Measurements from ENCODE around the gene WTAP. TPM values are rescaled to one million over a fixed set of nuclear protein-coding genes. Genes with fewer than 3 reads are reported as not detected.
"Not testable (repeated sequence)": the region's sequence is repeated elsewhere in the genome, so short reads cannot be mapped to it uniquely, and the experiment has no call there.

Gene WTAP
- total RNA-seq, 1 donor from 2014 or later, result 126 TPM

- TF ChIP-seq CTCF (conservative IDR thresholded peaks at IDR 0.05), result peak; percentile 72
- Mint-ChIP-seq H3K36me3 (ENCODE audit: low read depth) (peaks cover 9% of the 10 kb centered on the region), H3K27me3 (ENCODE audit: low read depth) (no peaks in the 10 kb centered on the region), H3K9me3 (no peaks in the 10 kb centered on the region), H3K4me3 (no peak overlapping the region), H3K4me1 (peaks cover under 1% of the 10 kb centered on the region), H3K27ac (ENCODE audit: unreplicated experiment) (no peak overlapping the region)
- DNase-seq (ENCODE audit: low read depth, low spot score), result no peak
These were observed 6.6 kb upstream of the WTAP start for GRCh38 chr6:159720708-159721107.

GRCh38 chr6:159721981-159722380 is 5.3 kb upstream of the WTAP start:
- peaks cover 11% of the 10 kb centered on the region for H3K4me1 Mint-ChIP-seq
- H3K27ac Mint-ChIP-seq (ENCODE audit: unreplicated experiment); H3K27me3 Mint-ChIP-seq (ENCODE audit: low read depth); H3K4me3 Mint-ChIP-seq; H3K36me3 Mint-ChIP-seq (ENCODE audit: low read depth); H3K9me3 Mint-ChIP-seq; DNase-seq (ENCODE audit: low read depth, low spot score): not testable (repeated sequence)

GRCh38 chr6:159722655-159723054 is 4.7 kb upstream of the WTAP start:
- H3K4me1 Mint-ChIP-seq, result peaks cover 11% of the 10 kb centered on the region
- H3K36me3 Mint-ChIP-seq (ENCODE audit: low read depth), result peaks cover 9% of the 10 kb centered on the region
- H3K27ac Mint-ChIP-seq (ENCODE audit: unreplicated experiment), result no peak overlapping the region
- TF ChIP-seq CTCF (conservative IDR thresholded peaks at IDR 0.05), result no peak
- no peak for DNase-seq (ENCODE audit: low read depth, low spot score)
- no peaks in the 10 kb centered on the region for H3K9me3 Mint-ChIP-seq
- H3K27me3 Mint-ChIP-seq (ENCODE audit: low read depth), result no peaks in the 10 kb centered on the region
- no peak overlapping the region for H3K4me3 Mint-ChIP-seq

- no peak for TF ChIP-seq CTCF (conservative IDR thresholded peaks at IDR 0.05)
- H3K9me3 Mint-ChIP-seq, result no peaks in the 10 kb centered on the region
- no peaks in the 10 kb centered on the region for H3K27me3 Mint-ChIP-seq (ENCODE audit: low read depth)
- H3K4me1 Mint-ChIP-seq, result peaks cover 14% of the 10 kb centered on the region
- H3K36me3 Mint-ChIP-seq (ENCODE audit: low read depth), result peaks cover 9% of the 10 kb centered on the region
- DNase-seq (ENCODE audit: low read depth, low spot score), result no peak
- no peak overlapping the region for H3K27ac Mint-ChIP-seq (ENCODE audit: unreplicated experiment)
- peak overlapping the region; percentile 13 for H3K4me3 Mint-ChIP-seq
These were observed 4.0 kb upstream of the WTAP start for GRCh38 chr6:159723259-159723658.

GRCh38 chr6:159724778-159725177 is 2.5 kb upstream of the WTAP start:
- peak overlapping the region; percentile 78 for H3K4me3 Mint-ChIP-seq
- H3K4me1 Mint-ChIP-seq, result peaks cover 29% of the 10 kb centered on the region
- no peak for DNase-seq (ENCODE audit: low read depth, low spot score)
- no peaks in the 10 kb centered on the region for H3K9me3 Mint-ChIP-seq
- TF ChIP-seq CTCF (conservative IDR thresholded peaks at IDR 0.05), result no peak
- H3K36me3 Mint-ChIP-seq (ENCODE audit: low read depth), result peaks cover 9% of the 10 kb centered on the region
- H3K27ac Mint-ChIP-seq (ENCODE audit: unreplicated experiment), result no peak overlapping the region
- no peaks in the 10 kb centered on the region for H3K27me3 Mint-ChIP-seq (ENCODE audit: low read depth)

GRCh38 chr6:159725208-159725607 is 2.1 kb upstream of the WTAP start:
- Mint-ChIP-seq H3K4me1 (peaks cover 33% of the 10 kb centered on the region), H3K4me3 (peak overlapping the region; percentile 78)
- H3K36me3 Mint-ChIP-seq (ENCODE audit: low read depth); H3K27ac Mint-ChIP-seq (ENCODE audit: unreplicated experiment); H3K27me3 Mint-ChIP-seq (ENCODE audit: low read depth); DNase-seq (ENCODE audit: low read depth, low spot score); H3K9me3 Mint-ChIP-seq: not testable (repeated sequence)

Data from neural crest cell (in vitro differentiated cells).